ENCODE measurements around the gene DNAJC4.

Gene DNAJC4

DNA sequence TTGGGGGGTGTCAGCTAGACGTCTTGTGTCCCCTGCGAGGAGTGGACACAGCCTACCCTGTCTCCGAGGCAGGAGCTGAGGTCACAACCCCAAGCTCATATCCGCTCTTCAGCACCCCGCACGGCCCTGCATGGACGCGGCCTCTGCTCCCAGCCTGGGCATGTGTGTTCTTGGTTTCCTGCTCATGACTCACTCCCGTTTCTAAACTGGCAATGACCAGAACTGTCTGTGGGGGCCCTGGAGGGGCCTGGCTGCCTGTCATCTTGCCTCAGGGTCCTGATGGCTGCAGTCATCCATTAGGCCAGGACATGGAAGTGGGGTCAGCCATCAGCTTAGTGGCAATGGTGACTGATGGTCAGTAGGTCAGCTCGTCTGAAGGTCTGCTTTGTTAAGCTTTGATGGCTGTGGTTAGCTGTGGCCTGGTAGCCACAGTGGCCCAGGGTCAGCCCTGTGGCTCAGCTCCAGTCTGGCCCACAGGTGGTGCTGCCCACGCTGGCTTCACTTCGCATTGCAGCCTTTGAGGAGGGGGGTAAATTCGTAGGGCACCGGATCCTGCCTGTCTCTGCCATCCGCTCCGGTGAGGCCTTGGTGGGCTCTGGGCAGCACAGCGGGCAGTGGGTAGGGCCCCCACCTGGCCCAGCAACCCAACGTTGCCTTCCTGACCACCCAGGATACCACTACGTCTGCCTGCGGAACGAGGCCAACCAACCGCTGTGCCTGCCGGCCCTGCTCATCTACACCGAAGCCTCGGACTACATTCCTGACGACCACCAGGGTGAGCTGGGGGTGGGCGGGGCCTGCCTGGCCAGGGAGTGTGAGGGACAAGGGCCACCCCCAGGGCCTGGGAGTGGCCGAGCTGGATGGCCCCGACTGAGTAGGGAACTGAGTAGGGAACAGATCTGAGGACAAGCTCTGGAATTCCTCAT, 32.9 kb downstream of the DNAJC4 start:
- H3K4me3 ChIP-seq (ENCODE audit: low read depth, low read length) = no peak overlapping the region
- no peak for DNase-seq (ENCODE audit: low read depth)
- TF ChIP-seq, protein P1, sequence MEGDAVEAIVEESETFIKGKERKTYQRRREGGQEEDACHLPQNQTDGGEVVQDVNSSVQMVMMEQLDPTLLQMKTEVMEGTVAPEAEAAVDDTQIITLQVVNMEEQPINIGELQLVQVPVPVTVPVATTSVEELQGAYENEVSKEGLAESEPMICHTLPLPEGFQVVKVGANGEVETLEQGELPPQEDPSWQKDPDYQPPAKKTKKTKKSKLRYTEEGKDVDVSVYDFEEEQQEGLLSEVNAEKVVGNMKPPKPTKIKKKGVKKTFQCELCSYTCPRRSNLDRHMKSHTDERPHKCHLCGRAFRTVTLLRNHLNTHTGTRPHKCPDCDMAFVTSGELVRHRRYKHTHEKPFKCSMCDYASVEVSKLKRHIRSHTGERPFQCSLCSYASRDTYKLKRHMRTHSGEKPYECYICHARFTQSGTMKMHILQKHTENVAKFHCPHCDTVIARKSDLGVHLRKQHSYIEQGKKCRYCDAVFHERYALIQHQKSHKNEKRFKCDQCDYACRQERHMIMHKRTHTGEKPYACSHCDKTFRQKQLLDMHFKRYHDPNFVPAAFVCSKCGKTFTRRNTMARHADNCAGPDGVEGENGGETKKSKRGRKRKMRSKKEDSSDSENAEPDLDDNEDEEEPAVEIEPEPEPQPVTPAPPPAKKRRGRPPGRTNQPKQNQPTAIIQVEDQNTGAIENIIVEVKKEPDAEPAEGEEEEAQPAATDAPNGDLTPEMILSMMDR (IDR thresholded peaks at IDR 0.05; ENCODE audit: low read depth, low read length, missing control alignments) = no peak
- in situ Hi-C loops (cut with HindIII; ENCODE audit: low sequenced_read_pairs) = loop anchor here (10.0 kb wide), 1 partner anchor 62 kb away; no protein-coding TSS in a partner anchor

DNA sequence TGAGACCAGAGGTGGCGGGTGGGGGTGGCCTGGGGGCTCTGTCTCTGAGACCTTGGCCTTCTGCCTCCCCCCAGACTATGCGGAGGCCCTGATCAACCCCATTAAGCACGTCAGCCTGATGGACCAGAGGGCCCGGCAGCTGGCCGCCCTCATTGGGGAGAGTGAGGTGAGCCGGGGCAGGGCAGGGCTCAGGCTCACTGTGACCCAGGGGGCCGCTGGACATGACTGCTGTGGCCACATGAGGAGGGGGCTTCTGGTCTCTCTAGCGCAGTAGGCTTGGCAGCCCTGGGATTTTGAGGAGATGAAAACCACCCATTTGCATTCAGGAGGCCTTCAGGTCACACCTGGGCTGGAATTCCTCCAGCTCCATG, 33.6 kb downstream of the DNAJC4 start:
- TF ChIP-seq, protein P1 (IDR thresholded peaks at IDR 0.05; ENCODE audit: low read depth, low read length, missing control alignments) = no peak
- no peak for DNase-seq (ENCODE audit: low read depth)
- in situ Hi-C loops (cut with HindIII; ENCODE audit: low sequenced_read_pairs) = loop anchor here (10.0 kb wide), 1 partner anchor 61 kb away; no protein-coding TSS in a partner anchor
- no peak overlapping the region for H3K4me3 ChIP-seq (ENCODE audit: low read depth, low read length)

DNA sequence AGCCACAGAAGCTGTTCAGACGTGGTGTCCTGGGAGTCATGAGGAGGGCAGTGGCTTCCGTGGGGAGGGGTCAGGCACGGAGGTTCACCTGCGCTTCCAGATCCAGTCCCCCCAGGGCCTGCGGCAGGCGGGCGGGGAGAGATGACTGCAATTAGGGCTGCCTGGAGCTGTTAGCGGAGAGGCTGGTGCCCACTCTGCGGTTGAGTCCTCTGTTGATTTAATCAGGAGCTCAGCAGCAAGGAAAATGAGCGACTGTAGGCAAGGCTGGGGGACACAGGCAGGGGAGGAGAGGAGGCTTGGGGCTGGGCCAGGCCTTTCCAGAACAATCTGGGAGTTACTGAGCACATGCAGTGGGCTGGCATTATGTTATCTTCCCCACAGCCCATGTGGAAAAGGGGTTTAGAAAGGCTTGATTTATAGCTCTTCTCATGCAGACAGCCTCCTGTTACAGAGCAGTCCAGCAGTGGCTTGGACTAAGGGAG, 34.1 kb downstream of the DNAJC4 start:
- in situ Hi-C loops (cut with HindIII; ENCODE audit: low sequenced_read_pairs) = loop anchor here (10.0 kb wide), 1 partner anchor 60 kb away; no protein-coding TSS in a partner anchor

DNA sequence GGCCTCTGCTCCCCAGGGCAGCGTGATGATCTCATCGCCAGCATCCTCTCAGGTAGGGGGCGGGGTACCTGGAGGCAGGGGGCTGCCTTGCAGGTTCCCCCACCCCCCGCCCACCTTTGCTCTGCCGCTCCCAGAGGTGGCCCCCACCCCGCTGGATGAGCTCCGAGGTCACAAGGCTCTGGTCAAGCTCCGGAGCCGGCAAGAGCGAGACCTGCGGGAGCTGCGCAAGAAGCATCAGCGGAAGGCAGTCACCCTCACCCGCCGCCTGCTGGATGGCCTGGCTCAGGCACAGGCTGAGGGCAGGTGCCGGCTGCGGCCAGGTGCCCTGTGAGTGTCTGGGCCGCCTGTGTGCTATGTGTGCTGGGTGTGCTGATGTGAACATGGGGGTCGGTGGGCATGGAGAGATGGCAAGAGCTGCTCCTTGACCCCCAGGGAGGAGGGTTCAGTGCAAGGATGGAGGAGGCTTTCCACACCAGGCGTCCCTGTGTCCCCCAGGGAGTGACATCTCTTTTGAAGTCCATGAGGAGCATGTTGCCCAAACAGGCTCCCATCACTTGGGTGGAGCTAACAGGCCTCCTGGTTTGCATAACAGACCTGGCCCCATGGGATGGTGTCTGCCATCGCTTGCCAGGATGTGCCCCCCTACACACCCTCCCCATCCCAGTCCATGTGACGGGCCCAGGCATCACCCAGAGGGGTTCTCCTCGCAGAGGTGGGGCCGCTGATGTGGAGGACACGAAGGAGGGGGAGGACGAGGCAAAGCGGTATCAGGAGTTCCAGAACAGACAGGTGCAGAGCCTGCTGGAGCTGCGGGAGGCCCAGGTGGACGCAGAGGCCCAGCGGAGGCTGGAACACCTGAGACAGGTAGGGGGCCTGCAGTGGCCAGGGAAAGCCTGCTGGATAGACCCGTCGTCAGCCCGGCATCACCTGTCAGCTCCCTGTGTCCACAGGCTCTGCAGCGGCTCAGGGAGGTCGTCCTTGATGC, 35.1 kb downstream of the DNAJC4 start:
- in situ Hi-C loops (cut with HindIII; ENCODE audit: low sequenced_read_pairs) = loop anchor here (10.0 kb wide), 1 partner anchor 59 kb away; no protein-coding TSS in a partner anchor
- TF ChIP-seq, protein P1 (IDR thresholded peaks at IDR 0.05; ENCODE audit: low read depth, low read length, missing control alignments) = no peak
- no peak for DNase-seq (ENCODE audit: low read depth)
- H3K4me3 ChIP-seq (ENCODE audit: low read depth, low read length) = no peak overlapping the region

More for the DNA sequence above, 34.1 kb downstream of the DNAJC4 start:
- TF ChIP-seq, protein P1 (IDR thresholded peaks at IDR 0.05; ENCODE audit: low read depth, low read length, missing control alignments) = no peak
- H3K4me3 ChIP-seq (ENCODE audit: low read depth, low read length) = no peak overlapping the region
- DNase-seq (ENCODE audit: low read depth) = no peak

DNA sequence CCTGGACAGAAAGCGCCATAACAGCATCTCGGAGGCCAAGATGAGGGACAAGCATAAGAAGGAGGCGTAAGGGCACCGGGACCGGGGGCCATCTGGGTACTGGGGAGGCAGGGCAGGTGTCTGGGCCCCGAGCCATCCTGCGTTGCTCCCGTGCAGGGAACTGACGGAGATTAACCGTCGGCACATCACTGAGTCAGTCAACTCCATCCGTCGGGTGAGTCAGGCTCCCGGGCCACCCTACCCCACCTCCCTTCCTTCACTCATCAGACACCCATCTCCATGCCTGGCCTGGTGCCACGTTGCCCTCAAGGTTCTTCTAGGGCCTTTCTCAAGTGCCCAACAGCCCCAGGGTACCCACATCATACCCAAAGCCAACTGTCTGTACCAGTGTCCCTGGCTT, 36.0 kb downstream of the DNAJC4 start:
- in situ Hi-C loops (cut with HindIII; ENCODE audit: low sequenced_read_pairs) = loop anchor here (10.0 kb wide), 1 partner anchor 58 kb away; no protein-coding TSS in a partner anchor
- TF ChIP-seq, protein P1 (IDR thresholded peaks at IDR 0.05; ENCODE audit: low read depth, low read length, missing control alignments) = no peak
- H3K4me3 ChIP-seq (ENCODE audit: low read depth, low read length) = no peak overlapping the region
- DNase-seq (ENCODE audit: low read depth) = no peak
